Measurements from ENCODE around the gene FMOD.

Gene FMOD

DNA sequence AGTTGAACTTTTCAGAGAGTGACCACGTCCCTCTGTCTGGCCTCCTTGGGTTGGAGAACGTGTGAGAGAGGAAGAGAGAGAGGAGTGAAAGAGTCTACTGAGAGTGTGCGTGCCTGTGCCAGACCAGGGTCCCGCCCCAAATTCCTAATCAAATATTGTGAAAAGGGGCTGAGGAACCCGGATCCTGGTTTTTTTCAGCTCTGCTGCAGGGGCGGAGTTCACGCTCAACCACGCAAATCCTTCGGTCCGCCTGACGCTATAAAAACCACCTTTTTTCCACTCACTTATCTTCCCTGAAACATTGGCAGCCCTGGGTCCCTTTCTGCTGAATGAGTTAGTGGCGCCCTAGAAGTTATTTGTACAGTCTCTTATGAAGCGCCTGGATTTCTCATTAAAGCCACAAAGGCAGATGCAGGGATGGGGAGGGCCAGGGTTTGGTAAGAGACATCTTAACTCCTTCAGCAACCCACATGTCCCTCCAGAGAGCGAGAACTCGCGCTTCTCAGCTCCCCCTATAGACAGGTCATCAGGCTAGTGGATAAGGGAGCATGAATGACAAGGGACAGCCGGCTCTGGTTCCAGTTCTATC lies at the start of gene FMOD:
FMOD (minus strand) TSS at position 86 of the 589 bp plus-strand sequence. CDS start 2,852 bp downstream, outside the sequence.
- DNase-seq (ENCODE audit: low read depth in 2 of 2), result no peak

DNA sequence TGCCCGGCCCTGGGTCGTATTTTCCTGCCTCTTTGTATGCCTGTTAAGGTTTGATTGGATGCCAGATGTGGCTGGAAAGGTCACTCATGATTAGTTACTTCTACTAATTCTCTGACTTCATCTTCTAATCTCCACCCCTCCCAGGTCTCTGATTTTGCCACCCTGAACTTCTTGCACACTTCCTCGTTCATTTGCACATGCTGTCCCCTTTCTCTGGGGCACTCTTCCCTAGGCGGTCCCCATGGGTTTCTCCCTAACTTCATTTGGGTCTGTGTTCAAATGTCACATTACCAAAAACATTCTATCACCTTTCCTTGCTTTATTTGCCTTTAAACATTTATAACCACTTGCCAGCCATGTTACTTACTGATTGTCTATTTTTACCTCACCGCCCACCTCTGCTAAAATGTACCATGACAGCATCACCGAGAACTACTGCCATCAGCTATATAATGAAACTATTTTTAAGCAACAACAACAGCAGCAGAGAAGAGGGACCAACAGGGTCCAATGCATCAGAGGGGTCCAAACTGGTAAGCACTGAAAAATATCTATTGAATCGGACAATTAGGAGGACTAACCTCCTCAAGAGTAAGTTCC lies 45.8 kb upstream of the FMOD start:
- no peak for DNase-seq (ENCODE audit: low read depth in 2 of 2)

DNA sequence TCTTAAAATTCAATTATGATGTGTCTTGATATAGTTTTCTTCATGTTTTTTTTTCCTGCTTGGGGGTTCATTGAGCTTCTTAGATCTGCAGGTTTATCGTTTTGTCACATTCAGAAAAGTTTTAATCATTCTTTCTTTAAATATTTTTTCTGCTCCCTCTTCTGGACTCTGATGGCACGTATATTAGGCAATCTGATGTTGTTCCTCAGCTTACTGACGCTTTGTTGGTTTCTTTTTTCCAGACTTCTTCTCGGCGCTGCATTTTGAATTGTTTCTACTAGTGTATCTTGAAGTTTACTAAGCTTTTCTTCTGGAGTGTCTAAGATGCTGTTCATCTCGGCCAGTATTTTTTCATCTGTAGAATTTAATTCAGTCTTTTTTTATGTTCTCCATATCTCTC lies 44.8 kb upstream of the FMOD start:
- no peak for DNase-seq (ENCODE audit: low read depth in 2 of 2)

- DNase-seq (ENCODE audit: low read depth in 2 of 2), result no peak
These were observed 39.4 kb upstream of the FMOD start for GRCh38 chr1:203390298-203390697.

DNA sequence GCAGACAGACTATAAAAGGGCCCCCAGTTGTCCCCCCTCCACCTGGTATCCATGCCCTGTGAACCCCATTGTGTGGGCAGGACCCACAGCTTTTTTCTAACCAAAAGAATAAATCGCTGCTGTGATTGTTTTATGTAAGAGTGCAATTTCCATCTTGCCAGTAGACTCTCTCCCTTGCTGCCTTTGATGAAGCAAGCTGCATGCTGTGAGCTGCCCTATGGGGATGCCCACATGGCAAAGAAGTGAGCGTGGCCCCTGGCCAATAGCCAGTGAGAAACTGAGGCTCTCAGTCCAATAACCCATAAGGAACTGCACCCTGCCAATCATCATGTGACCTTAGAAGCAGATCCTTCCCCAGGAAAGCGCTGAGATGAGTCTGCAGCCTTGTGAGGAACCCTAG lies 37.8 kb upstream of the FMOD start:
- DNase-seq (ENCODE audit: low read depth in 2 of 2), result no peak

DNA sequence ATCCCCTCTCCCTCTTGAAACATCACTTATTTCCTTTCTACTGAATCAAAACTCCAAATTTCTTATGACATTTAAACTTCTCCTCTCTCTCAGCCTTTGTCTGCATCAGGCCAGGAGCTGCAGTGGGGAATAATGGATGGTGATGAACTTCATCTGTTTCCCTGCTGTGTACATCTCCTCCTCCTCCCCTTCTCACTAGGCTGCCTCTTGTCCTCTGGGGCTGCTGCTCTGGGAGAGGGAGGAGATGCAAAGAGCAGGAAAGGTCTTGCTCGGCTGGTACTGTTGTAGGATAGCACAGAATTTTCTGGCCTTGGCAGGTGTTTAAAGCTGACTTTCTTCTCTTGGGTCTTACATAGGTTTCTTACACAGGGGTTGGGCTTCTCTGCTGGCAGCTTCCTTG lies 31.1 kb upstream of the FMOD start:
- DNase-seq (ENCODE audit: low read depth in 2 of 2), result no peak

GRCh38 chr1:203381151-203381751 lies 30.3 kb upstream of the FMOD start:
- no peak for DNase-seq (ENCODE audit: low read depth in 2 of 2)

DNA sequence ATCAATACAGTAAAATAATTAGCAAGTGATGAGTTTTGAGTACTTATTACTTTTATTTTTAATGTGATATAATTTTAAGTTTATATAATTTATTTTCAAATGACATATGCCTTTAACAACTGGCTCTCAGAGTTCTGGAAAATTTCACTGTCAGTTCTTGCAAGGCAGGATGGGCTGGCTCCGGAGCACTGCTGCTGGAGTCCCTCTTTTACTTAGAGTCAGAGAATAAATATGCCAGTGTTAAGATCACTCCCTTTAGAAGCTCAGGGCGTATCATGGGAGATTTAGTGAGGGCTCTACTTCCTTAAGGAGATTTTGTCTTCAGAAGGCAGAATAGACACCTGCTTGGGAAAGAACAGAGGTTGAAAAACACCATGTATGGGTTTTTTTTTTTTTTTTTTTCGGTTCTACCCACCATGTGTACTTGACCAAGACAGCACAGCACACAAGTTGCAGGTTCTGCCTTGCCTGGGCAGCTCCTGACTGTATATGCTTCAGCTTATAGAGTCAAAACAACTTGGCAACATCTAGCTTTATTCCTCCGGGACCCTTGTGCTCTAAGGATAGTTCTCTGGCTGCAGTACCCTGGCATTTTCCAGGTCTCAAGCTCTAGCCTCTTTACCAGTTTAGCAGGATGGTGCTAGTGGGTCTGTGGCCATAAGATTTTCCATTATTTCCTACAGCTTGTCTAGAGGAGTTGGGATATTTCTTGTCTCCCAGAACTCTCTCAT lies 29.7 kb upstream of the FMOD start:
- no peak for DNase-seq (ENCODE audit: low read depth in 2 of 2)

DNA sequence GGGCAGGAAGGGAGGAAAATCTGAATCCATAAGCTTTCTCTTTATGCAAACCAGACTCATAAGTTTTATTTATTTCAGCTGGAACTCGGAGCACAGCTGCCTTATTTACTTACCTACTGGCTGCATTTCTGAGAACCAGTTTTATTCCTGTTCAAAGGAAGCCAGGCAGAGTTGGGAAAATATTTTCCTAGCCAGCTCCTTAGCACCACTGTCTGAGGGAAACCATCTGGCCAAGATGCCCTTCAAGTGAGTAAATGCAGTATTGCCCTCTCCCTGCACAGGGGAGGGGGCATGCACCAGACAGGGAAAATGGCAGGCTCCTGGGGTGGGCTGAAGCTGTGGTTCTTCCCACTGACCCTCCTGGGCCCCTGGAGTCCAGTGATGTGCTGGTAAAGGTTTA lies 28.9 kb upstream of the FMOD start:
- no peak for DNase-seq (ENCODE audit: low read depth in 2 of 2)

GRCh38 chr1:203378556-203379245 lies 27.8 kb upstream of the FMOD start:
- DNase-seq (ENCODE audit: low read depth in 2 of 2), result no peak

GRCh38 chr1:203373991-203374390 lies 23.1 kb upstream of the FMOD start:
- no peak for DNase-seq (ENCODE audit: low read depth in 2 of 2)

- no peak for DNase-seq (ENCODE audit: low read depth in 2 of 2)
These were observed 22.1 kb upstream of the FMOD start for GRCh38 chr1:203373002-203373401.

- no peak for DNase-seq (ENCODE audit: low read depth in 2 of 2)
These were observed 20.4 kb upstream of the FMOD start for GRCh38 chr1:203371288-203371687.

DNA sequence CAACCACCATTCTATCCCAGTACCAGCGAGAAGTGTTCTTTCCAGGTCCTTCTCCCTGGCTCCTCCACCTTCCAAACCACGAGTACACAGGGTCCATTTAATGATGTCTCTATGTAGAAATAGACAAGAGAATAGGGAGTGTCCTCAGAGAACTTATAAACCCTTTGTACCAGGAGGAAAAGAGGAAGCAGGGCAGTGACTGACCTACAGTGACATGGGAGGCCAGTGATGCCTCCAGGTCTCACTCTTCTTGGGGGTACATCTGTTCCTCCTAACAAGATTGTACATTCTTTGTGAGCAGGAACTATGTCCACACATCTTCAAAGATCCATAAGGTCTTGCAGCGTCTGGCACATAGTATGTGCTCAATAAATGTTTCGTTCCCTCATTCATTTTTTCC lies 18.7 kb upstream of the FMOD start:
- DNase-seq (ENCODE audit: low read depth in 2 of 2), result no peak

DNA sequence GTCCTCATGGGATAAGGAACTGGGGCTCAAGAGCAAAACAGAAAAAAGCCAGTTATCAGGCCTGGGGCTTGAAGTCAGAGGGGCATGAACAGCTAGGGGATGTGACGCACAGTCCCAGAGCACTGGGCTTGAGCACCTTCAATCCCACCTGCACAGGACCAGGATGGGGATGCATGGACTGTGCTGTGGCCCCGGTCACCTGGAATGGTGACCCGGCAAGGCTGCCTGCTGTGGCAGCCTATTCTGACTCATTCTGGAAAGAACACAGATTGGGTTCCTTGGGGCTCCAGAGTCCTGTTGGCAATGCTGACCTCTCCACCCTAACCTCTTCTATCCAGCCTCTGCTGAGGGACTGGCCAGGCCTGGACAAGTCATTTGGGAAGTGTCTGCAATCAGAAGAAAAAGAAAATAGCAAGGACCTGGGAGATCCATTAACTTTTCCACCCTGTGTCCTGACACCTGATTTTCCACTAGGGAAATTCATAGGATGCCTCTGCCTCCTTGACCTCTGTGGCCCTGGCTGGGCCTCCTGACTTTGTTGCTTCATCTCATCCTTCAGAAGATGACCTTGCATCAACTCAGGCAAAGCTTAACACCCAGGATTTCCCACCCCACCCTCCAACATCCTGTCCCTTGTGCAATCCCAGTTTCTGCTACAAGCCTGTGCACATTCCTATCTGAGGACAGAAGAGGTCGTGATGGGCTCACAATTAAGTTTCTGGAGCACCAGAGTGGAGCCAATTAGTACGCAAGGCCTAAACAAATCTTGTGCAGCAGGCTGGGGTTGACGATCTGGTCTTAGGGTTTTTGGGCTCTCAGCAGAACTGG lies 17.9 kb upstream of the FMOD start:
- DNase-seq (ENCODE audit: low read depth in 2 of 2), result no peak

- no peak for DNase-seq (ENCODE audit: low read depth in 2 of 2)
These were observed 16.1 kb upstream of the FMOD start for GRCh38 chr1:203367057-203367456.

GRCh38 chr1:203366476-203366875 lies 15.6 kb upstream of the FMOD start:
- DNase-seq (ENCODE audit: low read depth in 2 of 2), result no peak

- DNase-seq (ENCODE audit: low read depth in 2 of 2), result no peak
These were observed 13.9 kb upstream of the FMOD start for GRCh38 chr1:203364806-203365205.

GRCh38 chr1:203364094-203364801 lies 13.3 kb upstream of the FMOD start:
- DNase-seq (ENCODE audit: low read depth in 2 of 2), result no peak

GRCh38 chr1:203362720-203363025 lies 11.8 kb upstream of the FMOD start:
- DNase-seq (ENCODE audit: low read depth in 2 of 2), result no peak

Data from stimulated activated CD8-positive, alpha-beta memory T cell treated with anti-CD3 and anti-CD28 coated beads, Interleukin-2, amount 100 ng/mL, for 1 hour (primary cell).